HepG2 (cell line): ENCODE data around the gene IQSEC1. TPM values are rescaled to one million over a fixed set of nuclear protein-coding genes. Genes with fewer than 3 reads are reported as not detected.

Source experiments
- AKAP8 ChIP-seq: sonication (generic); formaldehyde crosslinking; IDR thresholded peaks from 2 replicates; pipeline ENCODE4 v1.5.1; 2020; ENCODE audit warnings: mild to moderate bottlenecking, missing genetic modification reagents
- EED ChIP-seq: sonication (generic); formaldehyde crosslinking; IDR thresholded peaks from 2 replicates; pipeline ENCODE4 v1.5.0; 2020; ENCODE audit warnings: mild to moderate bottlenecking, missing genetic modification reagents
- ETV5 ChIP-seq: IDR thresholded peaks from 2 replicates; pipeline ENCODE4 v1.6.1; 2018; ENCODE audit warnings: missing biosample characterization, missing genetic modification reagents, inconsistent platforms, borderline replicate concordance
- KAT7 ChIP-seq: IDR thresholded peaks from 2 replicates; pipeline ENCODE4 v1.6.1; 2018; ENCODE audit warnings: borderline replicate concordance, missing compliant biosample characterization
- KDM5A ChIP-seq: fragments of 200-600 bp; sonication (generic); IDR thresholded peaks from 2 replicates; pipeline ENCODE4 v1.7.0; 2018; ENCODE audit warnings: antibody characterized with exemption, mild to moderate bottlenecking, low read length, borderline replicate concordance
- MEF2D ChIP-seq: sonication (generic); formaldehyde crosslinking; IDR thresholded peaks from 2 replicates; pipeline ENCODE4 v1.5.1; 2020; ENCODE audit warnings: mild to moderate bottlenecking, missing genetic modification reagents
- RELA ChIP-seq: sonication (generic); formaldehyde crosslinking; IDR thresholded peaks from 2 replicates; pipeline ENCODE4 v1.4.0; 2020; ENCODE audit warnings: missing genetic modification reagents
- ZNF30 ChIP-seq: sonication (generic); formaldehyde crosslinking; IDR thresholded peaks from 2 replicates; pipeline ENCODE4 v1.5.0; 2020; ENCODE audit warnings: mild to moderate bottlenecking, missing genetic modification reagents
- ZNF343 ChIP-seq: sonication (generic); formaldehyde crosslinking; IDR thresholded peaks from 2 replicates; pipeline ENCODE4 v1.4.0; 2020; ENCODE audit warnings: mild to moderate bottlenecking, missing genetic modification reagents
- ZNF570 ChIP-seq: sonication (generic); formaldehyde crosslinking; IDR thresholded peaks from 2 replicates; pipeline ENCODE4 v1.4.0; 2020; ENCODE audit warnings: mild to moderate bottlenecking, missing genetic modification reagents, borderline replicate concordance
- ZNF660 ChIP-seq: sonication (generic); formaldehyde crosslinking; IDR thresholded peaks from 2 replicates; pipeline ENCODE4 v1.5.1; 2020; ENCODE audit warnings: mild to moderate bottlenecking, low read depth, missing genetic modification reagents, borderline replicate concordance
- ZNF674 ChIP-seq: sonication (generic); formaldehyde crosslinking; IDR thresholded peaks from 2 replicates; pipeline ENCODE4 v1.5.0; 2020; ENCODE audit warnings: low read depth, mild to moderate bottlenecking, missing genetic modification reagents
- ZNF773 ChIP-seq: sonication (generic); formaldehyde crosslinking; IDR thresholded peaks from 2 replicates; pipeline ENCODE4 v1.4.0; 2020; ENCODE audit warnings: missing genetic modification reagents, borderline replicate concordance
- ZNF790 ChIP-seq: sonication (generic); formaldehyde crosslinking; IDR thresholded peaks from 2 replicates; pipeline ENCODE4 v1.8.0; 2022; ENCODE audit warnings: missing genetic modification reagents, mild to moderate bottlenecking, borderline replicate concordance
- ZSCAN9 ChIP-seq: IDR thresholded peaks from 2 replicates; pipeline ENCODE4 v1.6.1; 2016; ENCODE audit warnings: borderline replicate concordance
- polyA plus RNA-seq, 8 experiments: library from polyadenylated mRNA; depleted of rRNA in 3 of 8; stranded (reverse) in 7 of 8; unstranded in 1 of 8; fragments of >200 nt; fragmentation: Illumina TruSeq in 4 of 8; extraction: Trizol in 4 of 8; gene quantifications; 2 replicates each; pipeline versions ENCODE4 v1.2.1 to v1.2.3, GENCODE V29; 2011 to 2016; ENCODE audit warnings: low read depth in 4 of 8, missing spikeins in 1 of 8, mixed read lengths in 1 of 8; ENCODE audit not compliant: insufficient read depth in 1 of 8
- total RNA-seq, 5 experiments: library from RNA; depleted of rRNA; stranded (reverse); fragments of >200 nt; fragmentation: Illumina TruSeq; extraction: Trizol; gene quantifications; 2 replicates each; pipeline ENCODE4 v1.2.3, GENCODE V29; 2016; ENCODE audit warnings: low read depth in 1 of 5
- TF ChIP-seq, protein P1 (sequence below), 2 experiments: fragments of 450-650 bp in 1 of 2; sonication (generic) in 1 of 2; formaldehyde crosslinking in 1 of 2; IDR thresholded peaks; 2 replicates each; pipeline versions ENCODE4 v1.6.1 to v1.8.0; 2016 to 2022; ENCODE audit warnings: antibody characterized with exemption in 1 of 2, mild to moderate bottlenecking in 1 of 2, missing genetic modification reagents in 1 of 2
- TF ChIP-seq, protein P2 (sequence below): sonication (generic); formaldehyde crosslinking; IDR thresholded peaks from 2 replicates; pipeline ENCODE4 v1.4.0; 2020; ENCODE audit warnings: low read depth, mild to moderate bottlenecking, missing genetic modification reagents
- TF ChIP-seq, protein P3 (sequence below): sonication (generic); formaldehyde crosslinking; IDR thresholded peaks from 2 replicates; pipeline ENCODE4 v1.4.0; 2020; ENCODE audit warnings: missing genetic modification reagents

The IQSEC1 gene
- total and polyA plus RNA-seq, 2 of the 13 experiments (the other 11 are each of a cell fraction or from before 2014, with no cell fraction given) = 17.4 to 20.2 TPM

DNA sequence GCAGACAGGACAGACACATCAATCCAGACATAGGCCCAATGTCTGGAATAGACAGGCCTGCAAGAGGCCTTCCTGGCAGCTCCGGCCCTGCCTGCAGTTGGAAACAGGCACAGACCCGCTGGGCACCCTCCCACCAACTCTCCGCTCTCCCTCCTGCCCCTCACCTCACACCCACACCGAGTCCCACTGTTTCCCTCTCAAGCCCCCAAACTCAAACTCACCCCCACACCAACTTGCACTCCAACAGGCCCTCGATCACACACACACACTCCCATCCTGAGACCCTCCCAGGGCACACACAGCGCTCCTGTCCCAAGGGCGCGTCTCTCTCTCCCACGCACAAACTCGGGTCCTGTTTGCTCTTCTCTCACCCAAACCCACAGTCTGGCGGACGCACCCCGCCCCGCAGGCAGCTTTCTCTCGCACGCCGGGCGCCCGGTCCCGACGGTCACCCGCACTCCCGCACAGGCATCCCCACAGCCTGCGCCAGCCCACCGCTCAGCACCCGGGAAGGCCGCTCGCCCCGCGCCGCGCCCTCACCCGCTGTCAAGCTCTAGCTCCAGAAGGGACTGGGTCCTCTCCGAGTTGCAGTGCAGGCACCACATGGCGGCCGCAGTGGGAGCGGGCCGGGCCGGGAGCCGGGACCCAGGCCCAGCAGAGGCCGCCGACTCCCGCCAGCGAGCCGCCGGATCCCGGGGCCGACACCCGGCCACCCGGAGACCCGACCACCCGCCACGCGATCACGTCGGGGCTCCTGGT lies 106.2 kb downstream of the IQSEC1 start (continued):
- TF ChIP-seq ZNF343 (CRISPR knock-in tag) (no peak; the same call in 1 of the 2 replicates), KAT7 (CRISPR knock-in tag) (no peak), ZNF790 (CRISPR knock-in tag) (no peak), ZNF773 (no peak), ZNF660 (no peak), ZSCAN9 (CRISPR knock-in tag) (no peak), ETV5 (no peak), AKAP8 (CRISPR knock-in tag) (no peak), RELA (CRISPR knock-in tag) (no peak), ZNF30 (CRISPR knock-in tag) (no peak), ZNF674 (no peak), ZNF570 (CRISPR knock-in tag) (no peak), MEF2D (CRISPR knock-in tag) (no peak), EED (CRISPR knock-in tag) (no peak), KDM5A (no peak; the same call in 1 of the 2 replicates)
- TF ChIP-seq, protein P1, sequence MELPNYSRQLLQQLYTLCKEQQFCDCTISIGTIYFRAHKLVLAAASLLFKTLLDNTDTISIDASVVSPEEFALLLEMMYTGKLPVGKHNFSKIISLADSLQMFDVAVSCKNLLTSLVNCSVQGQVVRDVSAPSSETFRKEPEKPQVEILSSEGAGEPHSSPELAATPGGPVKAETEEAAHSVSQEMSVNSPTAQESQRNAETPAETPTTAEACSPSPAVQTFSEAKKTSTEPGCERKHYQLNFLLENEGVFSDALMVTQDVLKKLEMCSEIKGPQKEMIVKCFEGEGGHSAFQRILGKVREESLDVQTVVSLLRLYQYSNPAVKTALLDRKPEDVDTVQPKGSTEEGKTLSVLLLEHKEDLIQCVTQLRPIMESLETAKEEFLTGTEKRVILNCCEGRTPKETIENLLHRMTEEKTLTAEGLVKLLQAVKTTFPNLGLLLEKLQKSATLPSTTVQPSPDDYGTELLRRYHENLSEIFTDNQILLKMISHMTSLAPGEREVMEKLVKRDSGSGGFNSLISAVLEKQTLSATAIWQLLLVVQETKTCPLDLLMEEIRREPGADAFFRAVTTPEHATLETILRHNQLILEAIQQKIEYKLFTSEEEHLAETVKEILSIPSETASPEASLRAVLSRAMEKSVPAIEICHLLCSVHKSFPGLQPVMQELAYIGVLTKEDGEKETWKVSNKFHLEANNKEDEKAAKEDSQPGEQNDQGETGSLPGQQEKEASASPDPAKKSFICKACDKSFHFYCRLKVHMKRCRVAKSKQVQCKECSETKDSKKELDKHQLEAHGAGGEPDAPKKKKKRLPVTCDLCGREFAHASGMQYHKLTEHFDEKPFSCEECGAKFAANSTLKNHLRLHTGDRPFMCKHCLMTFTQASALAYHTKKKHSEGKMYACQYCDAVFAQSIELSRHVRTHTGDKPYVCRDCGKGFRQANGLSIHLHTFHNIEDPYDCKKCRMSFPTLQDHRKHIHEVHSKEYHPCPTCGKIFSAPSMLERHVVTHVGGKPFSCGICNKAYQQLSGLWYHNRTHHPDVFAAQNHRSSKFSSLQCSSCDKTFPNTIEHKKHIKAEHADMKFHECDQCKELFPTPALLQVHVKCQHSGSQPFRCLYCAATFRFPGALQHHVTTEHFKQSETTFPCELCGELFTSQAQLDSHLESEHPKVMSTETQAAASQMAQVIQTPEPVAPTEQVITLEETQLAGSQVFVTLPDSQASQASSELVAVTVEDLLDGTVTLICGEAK (IDR thresholded peaks at IDR 0.05) = no peak
- TF ChIP-seq, protein P1 (CRISPR knock-in tag; IDR thresholded peaks at IDR 0.05) = no peak
- TF ChIP-seq, protein P2, sequence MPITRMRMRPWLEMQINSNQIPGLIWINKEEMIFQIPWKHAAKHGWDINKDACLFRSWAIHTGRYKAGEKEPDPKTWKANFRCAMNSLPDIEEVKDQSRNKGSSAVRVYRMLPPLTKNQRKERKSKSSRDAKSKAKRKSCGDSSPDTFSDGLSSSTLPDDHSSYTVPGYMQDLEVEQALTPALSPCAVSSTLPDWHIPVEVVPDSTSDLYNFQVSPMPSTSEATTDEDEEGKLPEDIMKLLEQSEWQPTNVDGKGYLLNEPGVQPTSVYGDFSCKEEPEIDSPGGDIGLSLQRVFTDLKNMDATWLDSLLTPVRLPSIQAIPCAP (CRISPR knock-in tag) = no peak
- TF ChIP-seq, protein P3, sequence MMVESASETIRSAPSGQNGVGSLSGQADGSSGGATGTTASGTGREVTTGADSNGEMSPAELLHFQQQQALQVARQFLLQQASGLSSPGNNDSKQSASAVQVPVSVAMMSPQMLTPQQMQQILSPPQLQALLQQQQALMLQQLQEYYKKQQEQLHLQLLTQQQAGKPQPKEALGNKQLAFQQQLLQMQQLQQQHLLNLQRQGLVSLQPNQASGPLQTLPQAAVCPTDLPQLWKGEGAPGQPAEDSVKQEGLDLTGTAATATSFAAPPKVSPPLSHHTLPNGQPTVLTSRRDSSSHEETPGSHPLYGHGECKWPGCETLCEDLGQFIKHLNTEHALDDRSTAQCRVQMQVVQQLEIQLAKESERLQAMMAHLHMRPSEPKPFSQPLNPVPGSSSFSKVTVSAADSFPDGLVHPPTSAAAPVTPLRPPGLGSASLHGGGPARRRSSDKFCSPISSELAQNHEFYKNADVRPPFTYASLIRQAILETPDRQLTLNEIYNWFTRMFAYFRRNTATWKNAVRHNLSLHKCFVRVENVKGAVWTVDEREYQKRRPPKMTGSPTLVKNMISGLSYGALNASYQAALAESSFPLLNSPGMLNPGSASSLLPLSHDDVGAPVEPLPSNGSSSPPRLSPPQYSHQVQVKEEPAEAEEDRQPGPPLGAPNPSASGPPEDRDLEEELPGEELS = no peak
